Thyroid gland (tissue), 4 donors: ENCODE measurements around the gene KLHL9.

ENCODE experiments used
- CTCF ChIP-seq, 6 experiments: fragments of 200-600 bp in 3 of 6; fragments of 450-650 bp in 3 of 6; sonication (generic) in 3 of 6; IDR thresholded peaks; one replicate each; pipeline ENCODE4 v1.5.1; 2016 to 2019; ENCODE audit warnings: antibody characterized with exemption in 6 of 6, mild to moderate bottlenecking in 2 of 6, inconsistent platforms in 1 of 6, moderate library complexity in 1 of 6
- POLR2A ChIP-seq, 2 donors: fragments of 450-650 bp; IDR thresholded peaks; one replicate each; pipeline ENCODE4 v1.6.1; 2017; ENCODE audit warnings: antibody characterized with exemption in 2 of 2, mild to moderate bottlenecking in 2 of 2, moderate library complexity in 1 of 2

GRCh38 chr9:21314152-21314551, 21.1 kb downstream of the KLHL9 start:
- TF ChIP-seq CTCF (IDR thresholded peaks at IDR 0.05): no peak
- TF ChIP-seq POLR2A (IDR thresholded peaks at IDR 0.05): no peak
